ENCODE measurements around the gene ACVR1B.

ACVR1B gene

GRCh38 chr12:51951843-51952722 lies 584 bp downstream of the ACVR1B start:
- Histone ChIP-seq H3K27me3 (ENCODE audit: insufficient read depth, low read length) (peaks cover 57% of the 10 kb centered on the region), H3K9me3 (ENCODE audit: insufficient read depth, low read depth, low read length) (no peaks in the 10 kb centered on the region), H3K9ac (ENCODE audit: low read depth, low read length) (peak overlapping the region; percentile 90), H3K27ac (ENCODE audit: low read length) (peak overlapping the region; percentile 6), H3K4me3 (ENCODE audit: low read length) (peak overlapping the region; percentile 94), H3K4me1 (ENCODE audit: insufficient read depth, low read length) (peaks cover 11% of the 10 kb centered on the region; the same call in 1 of the 2 replicates), H3K36me3 (ENCODE audit: insufficient read depth, low read depth, low read length) (no peaks in the 10 kb centered on the region)

- H3K27me3 ChIP-seq (ENCODE audit: insufficient read depth, low read length), result peaks cover 47% of the 10 kb centered on the region
- H3K36me3 ChIP-seq (ENCODE audit: insufficient read depth, low read depth, low read length), result no peaks in the 10 kb centered on the region
- H3K27ac ChIP-seq (ENCODE audit: low read length), result no peak overlapping the region
- no peaks in the 10 kb centered on the region for H3K9me3 ChIP-seq (ENCODE audit: insufficient read depth, low read depth, low read length)
- no peak overlapping the region; the same call in 1 of the 2 replicates for H3K9ac ChIP-seq (ENCODE audit: low read depth, low read length)
- H3K4me1 ChIP-seq (ENCODE audit: insufficient read depth, low read length), result peaks cover 11% of the 10 kb centered on the region; the same call in 1 of the 2 replicates
- H3K4me3 ChIP-seq (ENCODE audit: low read length), result peak overlapping the region; percentile 94
Measured at GRCh38 chr12:51953089-51953488, 1.6 kb downstream of the ACVR1B start.

DNA sequence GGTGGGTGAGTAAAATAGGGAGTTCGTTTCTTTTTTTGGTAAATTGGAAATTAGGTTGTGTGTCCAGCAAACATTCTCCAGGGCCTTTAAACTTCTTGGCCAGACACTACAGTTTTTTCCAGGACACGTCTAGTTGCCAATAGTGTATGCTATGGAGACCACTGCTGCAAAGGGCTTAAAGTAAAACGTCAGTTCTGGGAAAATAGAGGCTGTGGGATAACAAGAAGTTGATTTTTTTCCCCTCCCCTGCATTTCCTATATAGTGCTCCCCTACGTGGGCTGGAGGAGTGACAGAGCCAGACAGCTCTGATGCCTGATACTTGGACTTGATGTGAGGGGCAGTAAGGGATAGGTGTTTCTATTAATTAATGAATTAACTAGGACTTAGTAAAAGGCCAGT lies 2.4 kb downstream of the ACVR1B start:
- no peaks in the 10 kb centered on the region for H3K36me3 ChIP-seq (ENCODE audit: insufficient read depth, low read depth, low read length)
- H3K9ac ChIP-seq (ENCODE audit: low read depth, low read length), result no peak overlapping the region
- peaks cover 42% of the 10 kb centered on the region for H3K27me3 ChIP-seq (ENCODE audit: insufficient read depth, low read length)
- peak overlapping the region; percentile 20; the same call in 1 of the 2 replicates for H3K4me3 ChIP-seq (ENCODE audit: low read length)
- no peaks in the 10 kb centered on the region for H3K9me3 ChIP-seq (ENCODE audit: insufficient read depth, low read depth, low read length)
- H3K27ac ChIP-seq (ENCODE audit: low read length), result no peak overlapping the region
- peaks cover 11% of the 10 kb centered on the region; the same call in 1 of the 2 replicates for H3K4me1 ChIP-seq (ENCODE audit: insufficient read depth, low read length)

- Histone ChIP-seq H3K9me3 (ENCODE audit: insufficient read depth, low read depth, low read length) (no peaks in the 10 kb centered on the region), H3K4me1 (ENCODE audit: insufficient read depth, low read length) (peaks cover 11% of the 10 kb centered on the region; the same call in 1 of the 2 replicates), H3K9ac (ENCODE audit: low read depth, low read length) (no peak overlapping the region), H3K27me3 (ENCODE audit: insufficient read depth, low read length) (peaks cover 33% of the 10 kb centered on the region), H3K27ac (ENCODE audit: low read length) (no peak overlapping the region), H3K36me3 (ENCODE audit: insufficient read depth, low read depth, low read length) (no peaks in the 10 kb centered on the region; the same call in 1 of the 2 replicates), H3K4me3 (ENCODE audit: low read length) (no peak overlapping the region)
Measured at GRCh38 chr12:51954561-51955361, 3.3 kb downstream of the ACVR1B start.

DNA sequence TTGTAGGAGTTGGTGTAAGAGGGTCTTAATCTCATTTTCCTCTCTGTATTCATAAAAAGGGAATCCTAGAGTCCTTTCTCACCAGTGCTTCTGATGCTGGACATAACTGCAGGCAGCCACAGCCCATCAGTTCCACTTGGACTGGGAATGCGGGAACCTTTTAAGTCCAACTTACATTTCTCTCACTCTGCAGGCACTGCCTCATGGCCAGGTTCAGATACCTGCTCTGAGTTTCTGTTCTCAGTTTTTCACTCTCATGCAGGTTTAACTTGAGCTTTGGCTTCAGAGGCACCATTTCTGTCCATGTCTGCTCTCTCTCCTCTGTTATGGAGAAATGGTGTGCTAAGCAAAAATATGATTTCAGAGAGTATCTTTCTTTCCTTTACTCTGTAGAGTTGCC lies 4.2 kb downstream of the ACVR1B start:
- peaks cover 5% of the 10 kb centered on the region; the same call in 1 of the 2 replicates for H3K36me3 ChIP-seq (ENCODE audit: insufficient read depth, low read depth, low read length)
- H3K27me3 ChIP-seq (ENCODE audit: insufficient read depth, low read length), result peaks cover 23% of the 10 kb centered on the region
- H3K4me3 ChIP-seq (ENCODE audit: low read length), result no peak overlapping the region
- H3K9me3 ChIP-seq (ENCODE audit: insufficient read depth, low read depth, low read length), result no peaks in the 10 kb centered on the region
- H3K9ac ChIP-seq (ENCODE audit: low read depth, low read length), result no peak overlapping the region
- no peak overlapping the region for H3K27ac ChIP-seq (ENCODE audit: low read length)
- peaks cover 11% of the 10 kb centered on the region; the same call in 1 of the 2 replicates for H3K4me1 ChIP-seq (ENCODE audit: insufficient read depth, low read length)

- Histone ChIP-seq H3K4me1 (ENCODE audit: insufficient read depth, low read length) (peaks cover 3% of the 10 kb centered on the region; the same call in 1 of the 2 replicates), H3K36me3 (ENCODE audit: insufficient read depth, low read depth, low read length) (peaks cover 11% of the 10 kb centered on the region), H3K27me3 (ENCODE audit: insufficient read depth, low read length) (peaks cover 3% of the 10 kb centered on the region; the same call in 1 of the 2 replicates), H3K9ac (ENCODE audit: low read depth, low read length) (no peak overlapping the region), H3K4me3 (ENCODE audit: low read length) (no peak overlapping the region), H3K27ac (ENCODE audit: low read length) (no peak overlapping the region), H3K9me3 (ENCODE audit: insufficient read depth, low read depth, low read length) (no peaks in the 10 kb centered on the region)
Measured at GRCh38 chr12:51958542-51958941, 7.0 kb downstream of the ACVR1B start.

- Histone ChIP-seq H3K9me3 (ENCODE audit: insufficient read depth, low read depth, low read length) (no peaks in the 10 kb centered on the region), H3K4me3 (ENCODE audit: low read length) (no peak overlapping the region), H3K27me3 (ENCODE audit: insufficient read depth, low read length) (no peaks in the 10 kb centered on the region), H3K4me1 (ENCODE audit: insufficient read depth, low read length) (0 out of 2 replicates have a peak, but pooled peaks cover 2% of the 10 kb centered on the region), H3K9ac (ENCODE audit: low read depth, low read length) (no peak overlapping the region), H3K36me3 (ENCODE audit: insufficient read depth, low read depth, low read length) (peaks cover 13% of the 10 kb centered on the region), H3K27ac (ENCODE audit: low read length) (no peak overlapping the region)
Measured at GRCh38 chr12:51959211-51959610, 7.7 kb downstream of the ACVR1B start.

- Histone ChIP-seq H3K36me3 (ENCODE audit: insufficient read depth, low read depth, low read length) (peaks cover 13% of the 10 kb centered on the region), H3K4me1 (ENCODE audit: insufficient read depth, low read length) (0 out of 2 replicates have a peak, but pooled peaks cover 1% of the 10 kb centered on the region), H3K27ac (ENCODE audit: low read length) (no peak overlapping the region), H3K9me3 (ENCODE audit: insufficient read depth, low read depth, low read length) (no peaks in the 10 kb centered on the region), H3K27me3 (ENCODE audit: insufficient read depth, low read length) (no peaks in the 10 kb centered on the region), H3K4me3 (ENCODE audit: low read length) (no peak overlapping the region), H3K9ac (ENCODE audit: low read depth, low read length) (no peak overlapping the region)
Measured at GRCh38 chr12:51959921-51960320, 8.4 kb downstream of the ACVR1B start.

- Histone ChIP-seq H3K27me3 (ENCODE audit: insufficient read depth, low read length) (no peaks in the 10 kb centered on the region), H3K4me1 (ENCODE audit: insufficient read depth, low read length) (no peaks in the 10 kb centered on the region), H3K27ac (ENCODE audit: low read length) (no peak overlapping the region), H3K9ac (ENCODE audit: low read depth, low read length) (no peak overlapping the region), H3K36me3 (ENCODE audit: insufficient read depth, low read depth, low read length) (peaks cover 13% of the 10 kb centered on the region), H3K9me3 (ENCODE audit: insufficient read depth, low read depth, low read length) (no peaks in the 10 kb centered on the region), H3K4me3 (ENCODE audit: low read length) (no peak overlapping the region)
Measured at GRCh38 chr12:51960488-51960887, 9.0 kb downstream of the ACVR1B start.

- Histone ChIP-seq H3K9ac (ENCODE audit: low read depth, low read length) (no peak overlapping the region), H3K9me3 (ENCODE audit: insufficient read depth, low read depth, low read length) (no peaks in the 10 kb centered on the region), H3K36me3 (ENCODE audit: insufficient read depth, low read depth, low read length) (peaks cover 13% of the 10 kb centered on the region), H3K27ac (ENCODE audit: low read length) (no peak overlapping the region), H3K4me3 (ENCODE audit: low read length) (no peak overlapping the region), H3K4me1 (ENCODE audit: insufficient read depth, low read length) (no peaks in the 10 kb centered on the region), H3K27me3 (ENCODE audit: insufficient read depth, low read length) (no peaks in the 10 kb centered on the region)
Measured at GRCh38 chr12:51960890-51961289, 9.4 kb downstream of the ACVR1B start.

- no peak overlapping the region for H3K9ac ChIP-seq (ENCODE audit: low read depth, low read length)
- H3K27me3 ChIP-seq (ENCODE audit: insufficient read depth, low read length), result no peaks in the 10 kb centered on the region
- H3K4me1 ChIP-seq (ENCODE audit: insufficient read depth, low read length), result no peaks in the 10 kb centered on the region
- no peaks in the 10 kb centered on the region for H3K9me3 ChIP-seq (ENCODE audit: insufficient read depth, low read depth, low read length)
- H3K4me3 ChIP-seq (ENCODE audit: low read length), result no peak overlapping the region
- no peak overlapping the region for H3K27ac ChIP-seq (ENCODE audit: low read length)
- H3K36me3 ChIP-seq (ENCODE audit: insufficient read depth, low read depth, low read length), result peaks cover 13% of the 10 kb centered on the region
Measured at GRCh38 chr12:51961834-51962233, 10.3 kb downstream of the ACVR1B start.

All from iPS-20b (cell line).